GM18517 (cell line): Measurements from ENCODE around the gene KREMEN2.

Experiments used
- ATAC-seq: cut with Tn5 transposase; IDR thresholded peaks from one replicate; pipeline ENCODE4 v1.9.1; 2021; ENCODE audit warnings: mild to moderate bottlenecking, moderate library complexity; ENCODE audit not compliant: unreplicated experiment

The KREMEN2 gene

GRCh38 chr16:2963074-2963722 is 877 bp upstream of the KREMEN2 start:
- ATAC-seq, result no peak

- ATAC-seq, result no peak
Observed at GRCh38 chr16:2964475-2965336, 631 bp downstream of the KREMEN2 start.

GRCh38 chr16:2966043-2966807 is 2.1 kb downstream of the KREMEN2 start:
- ATAC-seq, result no peak

GRCh38 chr16:2966808-2967191 is 2.7 kb downstream of the KREMEN2 start:
- no peak for ATAC-seq

- ATAC-seq, result no peak
Observed at GRCh38 chr16:2967211-2967631, 3.1 kb downstream of the KREMEN2 start.

DNA sequence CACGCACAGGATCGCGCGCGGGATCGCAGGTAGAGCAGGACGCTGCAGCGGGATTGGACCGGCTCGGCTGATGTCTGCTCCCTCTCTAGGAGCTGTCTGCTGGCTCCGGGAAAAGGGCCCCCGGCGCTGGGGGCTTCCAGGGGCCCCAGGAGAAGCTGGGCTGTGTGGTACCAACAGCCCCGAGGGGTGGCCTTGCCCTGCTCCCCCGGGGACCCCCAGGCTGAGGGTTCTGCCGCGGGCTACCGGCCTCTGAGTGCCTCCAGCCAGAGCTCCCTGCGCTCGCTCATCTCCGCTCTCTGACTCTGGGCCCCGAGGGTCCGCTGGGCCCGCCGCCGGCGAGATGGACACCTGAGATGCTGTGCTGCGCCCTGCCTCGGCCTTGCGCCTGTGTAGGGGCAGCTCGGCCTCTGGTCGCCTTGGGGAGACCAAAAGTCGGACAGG is 3.7 kb downstream of the KREMEN2 start:
- no peak for ATAC-seq

DNA sequence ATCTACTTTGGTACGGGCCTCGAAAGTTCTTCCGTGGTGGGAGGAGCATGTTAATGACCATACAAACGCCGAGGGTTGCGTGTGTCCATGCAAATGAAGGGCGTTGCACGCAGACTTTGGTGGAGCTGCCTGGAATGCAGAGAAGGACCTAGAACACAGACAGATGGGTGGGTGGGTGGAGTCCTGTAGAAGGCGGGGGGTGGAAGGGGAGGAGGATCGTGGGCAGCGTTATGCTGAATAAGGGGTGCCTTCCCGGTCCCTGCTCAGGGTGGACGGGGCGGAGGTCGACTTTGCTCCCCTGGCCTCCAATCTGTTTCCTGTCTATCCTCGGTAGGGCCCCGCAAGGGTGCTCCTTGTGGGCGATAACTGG is 4.3 kb downstream of the KREMEN2 start:
- no peak for ATAC-seq

DNA sequence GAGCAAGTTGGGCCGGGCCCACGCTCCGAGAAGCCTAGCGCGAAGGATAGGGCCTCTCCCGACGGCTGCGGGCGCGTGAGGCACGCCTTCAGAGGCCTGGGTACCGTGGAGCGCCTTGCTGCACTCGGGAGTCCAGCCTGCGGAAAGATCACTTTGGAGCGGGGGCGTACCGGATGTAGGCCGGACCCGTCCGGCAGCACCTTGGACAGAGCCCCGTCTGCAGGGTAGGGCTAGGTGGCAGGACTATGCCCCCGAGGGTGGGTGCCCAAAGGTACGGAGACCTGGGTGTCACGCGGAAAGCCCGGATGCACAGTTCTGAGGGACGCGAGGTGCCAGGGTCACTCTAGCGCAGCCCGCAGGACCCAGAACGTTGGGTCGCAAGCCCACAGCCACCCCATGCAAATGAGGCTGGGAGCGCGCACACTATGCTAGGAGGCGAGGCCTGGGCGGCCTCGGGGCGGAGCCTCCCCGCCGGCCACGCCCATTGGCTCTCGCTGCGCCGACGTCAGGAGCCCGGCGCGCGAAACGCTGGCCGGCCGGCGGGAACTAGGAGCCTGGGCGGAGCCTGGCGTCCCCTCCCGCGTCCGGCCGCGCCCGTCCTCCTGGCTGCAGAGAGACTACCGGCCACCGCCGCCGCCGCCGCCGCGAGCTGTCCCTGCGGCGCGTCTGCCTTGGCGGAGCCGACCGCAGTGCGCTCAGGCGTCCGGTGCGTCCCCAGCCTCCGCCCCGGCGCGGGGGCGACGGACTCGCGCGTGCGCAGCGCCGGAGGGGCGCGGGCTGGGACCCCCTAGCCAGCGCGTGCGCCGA is 4.9 kb downstream of the KREMEN2 start, which contains the start of gene PAQR4:
TSS of gene PAQR4 (plus strand) at position 611 of the 807 bp plus-strand sequence. CDS start 327 bp downstream, outside the sequence.
- peak; percentile 63 for ATAC-seq

DNA sequence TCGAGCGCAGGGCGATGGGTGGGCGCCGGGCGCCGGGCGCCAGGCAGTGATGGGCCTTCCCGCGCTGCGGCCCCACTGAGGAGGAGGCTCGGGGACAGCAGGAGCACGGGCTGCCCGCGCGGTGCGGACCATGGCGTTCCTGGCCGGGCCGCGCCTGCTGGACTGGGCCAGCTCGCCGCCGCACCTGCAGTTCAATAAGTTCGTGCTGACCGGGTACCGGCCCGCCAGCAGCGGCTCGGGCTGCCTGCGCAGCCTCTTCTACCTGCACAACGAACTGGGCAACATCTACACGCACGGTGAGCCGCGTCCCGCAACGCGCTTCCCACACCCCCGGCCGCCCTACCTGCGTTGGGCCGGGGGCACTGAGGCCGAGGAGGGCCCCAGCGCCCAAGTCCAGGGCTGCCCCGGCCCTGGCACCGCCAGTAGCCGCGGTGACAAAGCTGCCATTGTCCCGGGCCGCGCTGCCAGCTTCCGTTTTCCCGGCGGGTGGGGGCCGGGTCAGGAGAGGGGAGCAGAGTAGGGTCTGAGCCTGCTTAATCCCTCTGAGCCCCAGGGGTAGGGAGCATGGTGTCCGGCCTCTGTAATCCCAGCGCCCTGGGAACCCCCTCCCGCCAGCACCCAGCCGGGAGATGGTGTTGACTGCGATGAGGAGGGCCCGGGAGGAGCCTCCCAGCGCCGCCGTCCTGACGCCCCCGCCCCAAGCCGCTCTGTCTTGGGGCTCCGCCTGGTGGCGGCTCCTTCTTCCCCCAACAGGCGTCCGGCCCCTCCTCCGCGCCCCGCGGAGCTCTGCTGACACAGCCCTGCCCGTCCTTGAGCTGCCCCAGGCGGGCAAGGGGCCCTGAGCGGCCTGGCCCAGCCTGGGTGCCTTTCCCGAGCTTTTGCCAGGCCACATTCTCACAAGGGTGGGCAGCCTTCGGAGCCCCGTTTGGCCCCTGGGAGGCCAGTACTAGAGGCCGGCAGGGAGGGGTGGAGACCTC is 5.8 kb downstream of the KREMEN2 start:
- no peak for ATAC-seq

GRCh38 chr16:2970563-2970962 is 6.5 kb downstream of the KREMEN2 start:
- ATAC-seq, result no peak

DNA sequence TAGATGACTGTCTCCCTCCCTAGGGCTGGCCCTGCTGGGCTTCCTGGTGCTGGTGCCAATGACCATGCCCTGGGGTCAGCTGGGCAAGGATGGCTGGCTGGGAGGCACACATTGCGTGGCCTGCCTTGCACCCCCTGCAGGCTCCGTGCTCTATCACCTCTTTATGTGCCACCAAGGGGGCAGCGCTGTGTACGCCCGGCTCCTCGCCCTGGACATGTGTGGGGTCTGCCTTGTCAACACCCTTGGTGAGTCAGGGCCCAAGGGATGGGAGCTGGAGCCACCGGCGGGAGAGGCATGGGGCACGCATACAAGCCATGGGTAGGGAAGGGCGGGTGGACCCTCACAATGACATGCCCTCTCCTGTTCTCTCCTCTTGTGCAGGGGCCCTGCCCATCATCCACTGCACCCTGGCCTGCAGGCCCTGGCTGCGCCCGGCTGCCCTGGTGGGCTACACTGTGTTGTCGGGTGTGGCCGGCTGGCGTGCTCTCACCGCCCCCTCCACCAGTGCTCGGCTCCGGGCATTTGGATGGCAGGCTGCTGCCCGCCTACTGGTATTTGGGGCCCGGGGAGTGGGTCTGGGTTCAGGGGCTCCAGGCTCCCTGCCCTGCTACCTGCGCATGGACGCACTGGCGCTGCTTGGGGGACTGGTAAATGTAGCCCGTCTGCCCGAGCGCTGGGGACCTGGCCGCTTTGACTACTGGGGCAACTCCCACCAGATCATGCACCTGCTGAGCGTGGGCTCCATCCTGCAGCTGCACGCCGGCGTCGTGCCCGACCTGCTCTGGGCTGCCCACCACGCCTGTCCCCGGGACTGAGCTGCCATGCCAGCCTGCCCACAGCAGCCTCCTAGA is 7.3 kb downstream of the KREMEN2 start:
- no peak for ATAC-seq

DNA sequence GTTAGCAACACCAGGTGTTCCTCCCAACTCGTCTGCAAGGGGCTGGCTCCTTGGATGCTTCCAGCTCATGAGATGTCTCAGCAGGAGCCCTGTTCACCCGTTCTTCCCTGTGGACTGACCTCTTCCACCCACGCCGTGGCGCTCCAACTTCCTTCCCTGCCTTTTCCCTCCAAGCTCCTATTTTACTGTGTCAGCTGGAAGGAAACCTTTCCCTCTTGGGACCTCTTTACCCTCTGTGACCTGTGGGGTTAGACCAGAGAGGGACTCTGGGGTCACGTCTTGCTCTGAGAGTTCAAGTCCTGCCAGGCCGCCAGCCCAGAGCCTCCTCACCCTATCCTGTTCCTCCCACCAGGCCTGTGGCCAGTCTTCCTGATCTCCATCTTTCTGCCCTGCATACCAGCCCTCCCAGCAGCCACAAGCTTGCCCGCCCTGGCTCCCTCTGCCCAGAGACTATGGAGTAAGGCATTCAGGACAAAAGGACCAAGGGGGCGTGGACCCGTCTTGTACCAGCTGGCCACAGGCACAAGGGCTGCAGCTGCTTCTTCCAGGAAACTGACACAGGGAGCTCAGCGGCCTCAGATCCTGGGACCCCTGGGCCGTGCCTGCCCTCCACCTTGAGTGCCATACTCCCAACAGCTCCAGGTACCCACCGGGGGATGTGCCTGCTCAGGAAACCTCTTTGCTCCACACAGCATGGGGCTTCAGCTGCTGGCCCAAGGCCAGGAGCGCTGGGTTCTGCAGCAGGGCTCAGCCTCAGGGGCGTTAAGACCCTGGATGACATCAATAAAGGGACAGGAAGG is 8.1 kb downstream of the KREMEN2 start:
- ATAC-seq, result no peak

GRCh38 chr16:2973093-2973492 is 9.0 kb downstream of the KREMEN2 start:
- ATAC-seq, result no peak

GRCh38 chr16:2973605-2974318 is 9.7 kb downstream of the KREMEN2 start:
- no peak for ATAC-seq

DNA sequence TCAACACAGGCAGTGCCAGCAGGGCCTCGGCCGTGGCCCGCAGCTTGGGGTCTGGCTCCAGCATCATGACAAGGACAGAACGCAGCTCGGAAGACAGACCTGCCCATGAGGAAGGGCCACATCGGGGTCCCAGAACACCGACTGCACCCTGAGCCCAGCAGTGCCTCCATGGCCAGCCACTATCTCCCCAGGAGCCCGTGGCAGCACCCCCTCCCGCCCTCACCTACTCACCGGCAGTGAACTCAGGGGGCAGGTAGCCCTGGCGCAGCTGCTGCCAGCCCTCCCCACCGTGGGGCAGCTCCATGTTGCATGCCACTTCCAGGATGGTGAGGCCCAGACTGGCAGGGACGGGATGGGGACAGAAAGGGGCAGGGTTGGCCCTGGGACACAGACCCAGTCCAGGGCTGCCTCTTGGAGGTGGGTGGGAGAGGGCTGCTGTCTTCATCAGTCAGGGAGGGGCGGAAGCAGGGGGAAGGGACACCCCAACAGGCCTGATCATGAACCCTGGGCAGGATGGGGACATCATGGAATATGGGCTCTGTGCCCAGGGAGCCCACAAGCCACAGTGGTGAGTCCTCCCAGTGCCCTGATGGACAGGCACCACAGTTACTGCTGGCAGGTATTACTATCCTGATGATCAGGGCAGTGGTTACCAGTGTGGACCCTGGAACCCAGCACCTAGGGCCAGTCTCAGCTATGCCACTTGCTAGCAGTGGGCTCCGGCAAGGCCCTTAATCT is 10.4 kb downstream of the KREMEN2 start:
- no peak for ATAC-seq

GRCh38 chr16:2975161-2975795 is 11.2 kb downstream of the KREMEN2 start:
- no peak for ATAC-seq
